Gastroesophageal sphincter (tissue), 3 donors: ENCODE data around the gene GDAP2.

ENCODE experiments used
- CTCF ChIP-seq, 4 experiments: fragments of 200-600 bp in 2 of 4; fragments of 450-650 bp in 2 of 4; sonication (generic) in 1 of 4; IDR thresholded peaks; one replicate each; pipeline ENCODE4 v1.5.1; 2017 to 2019; ENCODE audit warnings: antibody characterized with exemption in 4 of 4, mild to moderate bottlenecking in 2 of 4, moderate library complexity in 2 of 4
- EP300 ChIP-seq: sonication (generic); formaldehyde crosslinking; IDR thresholded peaks from one replicate; pipeline ENCODE4 v1.6.1; 2017; ENCODE audit warnings: antibody characterized with exemption, mild to moderate bottlenecking
- POLR2A ChIP-seq, 2 donors: fragments of 450-650 bp; IDR thresholded peaks; one replicate each; pipeline ENCODE4 v1.6.1; 2017; ENCODE audit warnings: antibody characterized with exemption in 2 of 2, mild to moderate bottlenecking in 2 of 2, moderate library complexity in 1 of 2
- POLR2AphosphoS5 ChIP-seq: sonication (generic); formaldehyde crosslinking; IDR thresholded peaks from one replicate; pipeline ENCODE4 v1.6.1; 2017; ENCODE audit warnings: antibody characterized with exemption

- TF ChIP-seq CTCF (IDR thresholded peaks at IDR 0.05) (no peak), EP300 (no peak), POLR2AphosphoS5 (no peak), POLR2A (IDR thresholded peaks at IDR 0.05) (no peak)
Observed at GRCh38 chr1:117883616-117884015, 45.8 kb downstream of the GDAP2 start.
